NCI-H1417 (cell line): ENCODE data around the gene TMEM53.
A peak's percentile ranks its signal among the peaks of the same experiment; 100 is the strongest.
"Not testable (repeated sequence)": the region's sequence is repeated elsewhere in the genome, so short reads cannot be mapped to it uniquely, and the experiment has no call there.

Experiments
- DNase-seq, 3 experiments: peaks; one replicate each; lab custom pipeline; 2025; lab: John Stamatoyannopoulos, UW

TMEM53 gene

GRCh38 chr1:44674113-44675000 is at the start of gene TMEM53, which contains the start of gene ARMH1:
TSS of gene TMEM53 (minus strand) at chr1:44674481. CDS start at chr1:44674391, 90 bp downstream.
TSS of gene ARMH1 (plus strand) at chr1:44674714. CDS start at chr1:44689698, 14,984 bp downstream.
- DNase-seq: peak; percentile 98 to 99 (median 99)

DNA sequence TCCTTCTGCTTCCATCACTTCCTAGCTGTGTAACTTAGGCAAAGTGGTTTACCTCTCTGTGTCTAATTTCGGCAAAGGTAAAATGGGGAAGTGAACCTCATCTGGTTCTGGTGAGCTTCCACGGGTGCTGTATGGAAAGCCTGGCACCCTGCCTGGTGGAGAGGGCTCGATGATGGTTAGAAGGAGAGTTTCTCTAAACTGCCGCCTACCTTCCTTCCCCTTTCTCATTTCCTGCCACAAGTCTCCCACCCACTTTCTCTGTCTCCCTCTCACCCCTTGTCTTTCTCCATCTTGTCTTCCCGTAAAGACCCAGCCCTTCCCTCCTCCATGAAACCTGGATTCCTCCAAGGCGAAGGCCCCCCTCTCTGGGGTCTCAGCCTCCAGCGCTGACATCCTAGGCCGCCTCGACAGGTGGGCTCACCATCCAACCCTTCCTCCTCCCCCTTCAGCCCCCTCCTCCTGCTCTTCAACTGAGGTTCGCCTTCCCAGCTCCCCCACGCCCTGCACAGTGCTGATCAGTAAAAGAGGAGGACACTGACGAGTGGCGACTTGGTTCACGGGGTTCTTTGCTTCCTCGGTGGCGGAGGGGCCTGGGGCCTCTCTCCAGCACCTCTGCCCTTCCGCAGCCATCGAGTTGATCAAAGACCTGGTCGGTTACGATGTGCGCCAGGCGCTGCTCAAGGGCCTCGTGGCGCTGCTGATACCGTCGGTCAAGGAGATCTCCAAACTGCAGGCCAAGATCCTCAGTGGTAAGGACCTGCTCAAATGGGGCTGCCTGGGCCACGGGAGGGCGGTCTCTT is 49.4 kb upstream of the TMEM53 start:
- DNase-seq: no peak

DNA sequence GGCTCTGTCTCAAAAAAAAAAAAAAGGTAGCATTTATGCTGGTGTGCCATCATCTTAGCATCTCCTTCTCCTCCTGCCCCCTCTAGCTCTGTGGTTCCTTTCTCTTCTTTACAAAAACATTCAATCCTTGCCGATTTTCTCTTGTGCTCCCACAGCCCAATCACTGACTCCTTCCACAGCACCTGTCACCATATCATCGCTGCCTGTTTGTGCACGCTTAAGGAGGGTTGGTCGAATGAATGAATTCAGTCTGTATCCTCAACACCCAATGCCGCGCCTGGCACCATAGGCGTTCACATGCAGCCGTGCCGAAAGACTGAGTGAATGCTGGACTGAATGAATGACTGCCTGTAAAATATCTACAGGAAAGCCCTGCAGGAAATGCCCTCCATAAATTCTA is 48.8 kb upstream of the TMEM53 start:
- DNase-seq: no peak

DNA sequence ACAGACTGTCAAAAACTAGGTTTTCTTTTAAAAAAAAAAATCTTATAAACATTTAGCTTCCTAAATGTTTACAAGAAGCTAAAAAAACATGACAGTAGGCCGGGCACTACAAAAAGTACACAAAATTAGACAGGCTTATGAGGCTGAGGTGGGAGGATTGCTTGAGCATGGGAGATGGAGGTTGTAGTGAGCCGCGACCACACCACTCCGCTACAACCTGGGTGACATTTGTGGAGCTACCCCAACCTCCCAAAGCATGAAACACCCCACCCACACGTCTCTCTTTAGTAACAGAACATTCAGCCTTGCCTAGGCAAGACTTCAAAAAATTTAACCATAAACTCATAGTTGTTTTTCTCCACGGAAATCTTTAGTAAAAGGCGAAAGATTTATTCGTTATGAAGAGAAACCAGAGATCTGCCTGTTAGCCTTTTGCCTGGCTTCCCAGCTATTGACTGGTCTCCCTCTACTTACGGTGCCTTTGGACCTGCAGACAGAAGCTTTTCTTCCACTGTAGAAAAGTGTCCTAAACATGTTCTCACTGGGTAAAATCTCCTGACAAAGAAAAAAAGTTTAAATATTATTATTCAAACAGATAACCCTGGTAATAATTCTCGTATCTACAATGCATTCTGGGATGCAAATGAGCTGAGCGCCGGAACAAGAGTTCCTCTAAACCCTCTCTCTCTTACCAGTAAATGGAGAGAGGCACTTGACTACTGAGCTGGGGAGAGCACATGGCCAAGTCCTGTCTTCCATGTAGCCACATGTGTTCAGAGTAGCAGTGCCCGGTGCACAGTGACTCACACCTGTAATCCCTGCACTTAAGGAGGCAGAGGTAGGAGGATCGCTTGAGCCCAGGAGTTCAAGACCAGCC is 47.4 kb upstream of the TMEM53 start:
- DNase-seq: peak; percentile 75 to 94 (median 83)

DNA sequence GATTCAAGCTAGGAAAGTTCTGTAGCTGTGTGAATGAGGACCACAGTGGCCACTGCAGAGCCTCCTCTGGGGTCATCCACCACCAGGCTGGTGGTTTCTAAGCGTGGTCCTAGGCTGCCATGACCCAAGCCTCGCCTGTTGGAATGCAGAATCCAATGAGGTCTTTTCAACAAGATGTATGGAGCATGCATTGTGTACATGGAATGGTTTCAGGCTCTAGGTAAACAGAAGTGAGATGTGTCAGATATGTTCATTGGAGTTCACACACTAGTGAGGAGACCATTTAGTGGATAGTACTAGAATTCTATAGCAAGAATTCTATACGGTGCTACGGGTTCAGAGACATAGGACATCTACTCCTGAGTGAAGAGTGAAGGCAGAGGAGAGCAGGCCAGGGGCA is 46.0 kb upstream of the TMEM53 start:
- DNase-seq: no peak

DNA sequence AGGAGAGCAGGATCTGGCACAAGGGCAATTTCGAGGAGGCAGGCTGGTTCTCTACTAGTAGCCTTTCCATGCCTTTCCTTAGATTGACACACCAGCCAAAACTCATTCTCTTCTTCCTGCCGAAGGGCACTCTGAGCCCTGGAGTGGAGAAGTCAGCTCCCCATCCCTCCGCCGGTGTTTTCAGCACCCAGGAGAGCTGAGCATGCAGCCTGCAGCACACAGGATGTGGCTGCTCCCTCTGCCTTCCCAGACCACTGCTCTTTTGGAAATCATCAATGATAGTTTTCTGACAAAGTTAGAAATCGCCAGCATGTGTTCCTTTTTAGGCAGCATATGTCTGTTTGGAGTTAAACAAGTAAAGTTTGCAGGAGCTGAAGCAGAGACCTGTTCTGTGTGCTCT is 45.0 kb upstream of the TMEM53 start:
- no peak for DNase-seq

- no peak for DNase-seq
Observed at GRCh38 chr1:44718091-44718490, 43.8 kb upstream of the TMEM53 start.

DNA sequence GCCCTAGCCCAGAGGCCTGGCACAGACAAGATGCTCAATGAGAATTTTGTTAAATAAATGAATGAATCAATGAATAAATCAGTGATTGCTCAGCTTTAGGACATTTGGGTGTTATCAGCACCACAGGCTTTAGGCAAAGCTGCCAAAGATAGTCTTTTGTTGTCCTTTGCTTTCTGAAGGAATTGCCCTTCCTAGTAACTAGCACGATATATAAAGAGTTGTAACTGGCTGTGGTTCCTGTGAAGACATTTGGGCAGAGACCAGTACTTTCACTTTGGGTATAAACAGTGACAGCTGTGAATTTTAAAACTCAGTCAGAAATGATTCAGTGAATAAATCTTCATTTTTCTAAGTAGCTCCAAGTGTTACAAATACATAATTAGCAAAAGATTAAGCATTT is 43.4 kb upstream of the TMEM53 start:
- no peak for DNase-seq

DNA sequence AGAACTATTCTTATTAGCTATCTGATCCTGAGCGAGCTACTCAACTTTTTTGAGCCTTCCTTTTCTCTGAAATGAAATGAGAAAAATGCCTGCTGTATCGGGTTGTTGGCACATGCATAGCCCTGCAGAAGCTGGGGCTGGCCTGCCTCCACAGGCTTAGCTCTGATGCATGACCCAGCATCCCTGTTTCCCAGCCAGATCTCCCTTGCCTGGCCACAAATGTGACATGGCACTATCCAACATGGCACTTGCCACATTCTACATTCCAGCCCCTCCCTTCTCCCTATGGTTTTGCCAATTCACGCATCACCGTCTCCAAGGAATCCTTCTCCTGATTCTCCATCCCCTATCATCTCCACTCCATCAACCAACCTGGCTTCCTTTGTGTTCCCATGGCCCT is 42.9 kb upstream of the TMEM53 start:
- DNase-seq: no peak

GRCh38 chr1:44714944-44715571 is 40.8 kb upstream of the TMEM53 start:
- DNase-seq: peak; percentile 57 to 81 (median 66)

DNA sequence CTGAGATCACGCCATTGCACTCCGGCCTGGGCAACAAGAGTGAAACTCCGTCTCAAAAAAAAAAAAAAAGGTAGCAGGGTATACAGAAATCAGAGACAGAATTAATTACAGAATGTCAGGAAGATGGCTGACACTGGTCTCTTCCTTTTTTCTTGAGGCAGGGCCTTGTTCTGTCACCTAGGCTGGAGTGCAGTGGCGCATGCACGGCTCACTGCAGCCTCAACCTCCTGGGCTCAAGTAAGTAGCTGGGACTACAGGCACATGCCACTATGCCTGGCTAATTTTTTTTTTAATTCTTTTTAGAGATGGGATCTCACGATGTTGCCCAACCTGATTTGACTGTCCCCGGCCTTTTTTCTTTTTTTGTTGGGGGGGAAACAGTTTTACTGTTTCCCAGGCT is 40.3 kb upstream of the TMEM53 start:
- DNase-seq: no peak

DNA sequence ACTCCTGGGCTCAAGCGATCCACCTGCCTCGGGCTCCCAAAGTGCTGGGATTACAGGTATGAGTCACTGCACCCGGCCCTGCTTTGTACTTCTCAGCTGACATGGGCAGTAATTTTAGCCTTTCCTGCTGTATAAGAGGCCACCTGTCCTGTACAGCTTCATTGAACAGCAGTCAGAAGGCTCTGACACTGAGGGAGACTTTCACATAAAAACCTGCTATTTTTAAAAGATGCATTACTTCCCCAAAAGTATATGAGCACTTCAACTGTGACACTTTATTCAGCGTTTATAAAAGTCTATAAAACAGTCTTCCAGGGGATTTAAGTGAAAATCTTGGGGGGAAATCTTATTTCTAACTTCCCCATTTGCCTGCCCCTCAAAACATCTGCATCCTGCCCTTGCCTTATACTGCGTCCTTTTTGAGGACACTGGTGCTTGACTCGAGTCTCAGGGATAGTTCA is 39.1 kb upstream of the TMEM53 start:
- peak in 2 of 3 experiments; percentile 39 to 67 for DNase-seq

- peak in 1 of 3 experiments; percentile 3 for DNase-seq
Observed at GRCh38 chr1:44707959-44708831, 33.9 kb upstream of the TMEM53 start.

DNA sequence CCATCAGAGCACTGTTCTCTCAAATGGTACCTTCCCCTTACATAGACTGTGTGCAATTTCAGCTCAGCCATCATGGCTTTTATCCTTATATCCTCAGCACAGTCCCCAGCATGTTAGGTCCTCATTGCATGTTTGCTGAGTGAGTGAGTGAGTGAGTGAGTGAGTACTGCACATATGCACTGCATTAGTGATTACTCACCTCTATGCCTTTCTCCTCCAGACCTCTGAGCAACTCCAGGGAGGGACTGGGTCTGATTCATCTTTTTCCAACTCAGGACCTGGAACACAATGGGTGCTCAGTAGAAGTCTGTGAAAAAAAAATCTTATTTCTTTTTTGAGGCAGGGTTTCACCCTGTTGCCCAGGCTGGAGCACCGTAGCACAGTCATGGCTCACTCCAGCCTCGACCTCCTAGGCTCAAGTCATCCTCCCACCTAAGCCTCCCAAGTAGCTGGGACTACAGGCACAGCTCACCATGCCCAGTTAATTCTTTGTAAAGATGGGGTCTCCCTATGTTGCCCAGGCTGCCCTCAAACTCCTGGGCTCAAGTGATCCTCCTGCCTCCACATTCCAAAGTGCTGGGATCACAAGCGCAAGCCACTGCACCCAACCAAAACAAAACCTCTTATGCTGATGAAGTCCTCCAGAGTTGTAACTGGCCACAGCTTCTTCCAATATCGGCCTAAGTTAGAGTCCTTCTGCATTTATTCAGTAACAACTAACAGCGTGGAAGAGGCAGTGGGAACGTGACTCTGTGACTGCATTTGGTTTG is 33.0 kb upstream of the TMEM53 start:
- DNase-seq: no peak

- DNase-seq: peak in 1 of 3 experiments; percentile 46
Observed at GRCh38 chr1:44705938-44706337, 31.7 kb upstream of the TMEM53 start.

GRCh38 chr1:44705470-44705869 is 31.2 kb upstream of the TMEM53 start:
- no peak for DNase-seq

DNA sequence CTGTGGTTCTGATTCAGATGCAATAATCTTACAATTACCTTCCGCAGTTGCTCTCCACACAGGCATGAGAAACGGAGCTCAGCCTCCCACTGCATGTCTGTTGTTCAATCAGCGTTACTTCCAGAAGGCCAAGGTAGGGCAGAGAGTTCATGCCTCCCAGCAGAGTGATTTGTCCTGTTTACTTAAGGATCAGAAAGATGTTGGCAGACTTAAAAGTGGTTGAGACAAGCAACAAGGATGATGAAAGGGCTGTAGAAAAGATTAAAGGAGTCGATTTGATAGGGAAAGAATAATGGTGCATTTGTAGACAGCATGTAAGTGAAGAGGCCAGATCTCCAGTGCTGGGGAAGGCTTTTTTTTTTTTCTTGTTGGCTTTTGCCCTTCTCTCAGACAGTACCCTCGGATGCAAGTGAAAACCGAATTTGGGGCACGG is 26.9 kb upstream of the TMEM53 start:
- no peak for DNase-seq

DNA sequence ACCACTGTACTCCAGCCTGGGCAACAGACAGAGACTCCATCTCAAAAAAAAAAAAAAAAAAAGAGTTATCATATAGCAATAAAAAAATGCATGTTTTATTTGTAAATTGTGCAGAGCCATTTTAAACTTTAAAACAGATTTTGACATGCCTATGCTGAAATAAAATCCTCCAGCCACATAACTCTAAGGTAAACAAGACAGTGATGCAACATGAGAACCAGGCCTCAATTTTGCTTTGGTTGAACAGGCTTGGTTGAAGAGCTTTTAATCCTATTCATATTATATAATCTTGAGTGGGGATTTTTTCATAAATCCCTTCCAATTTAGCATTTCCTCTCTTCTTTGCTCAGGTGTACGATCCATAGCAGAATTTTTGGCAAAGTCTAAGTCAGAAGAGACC is 26.3 kb upstream of the TMEM53 start:
- no peak for DNase-seq

- not testable (repeated sequence) for DNase-seq
Observed at GRCh38 chr1:44699375-44699774, 25.1 kb upstream of the TMEM53 start.
